SU-DHL-6 (cell line): ENCODE data around the gene NETO1.

ENCODE experiments used
- H2AFZ ChIP-seq: fragments of 200-600 bp; sonication (generic); 2 replicates; pipeline ENCODE4 v1.6.1; 2014; ENCODE audit warnings: low read depth, mild to moderate bottlenecking, moderate library complexity, mixed read lengths, antibody characterized with exemption, low read length; ENCODE audit not compliant: severe bottlenecking
- H3F3A ChIP-seq: fragments of 200-600 bp; shearing (Covaris generic); 2 replicates; pipeline ENCODE4 v1.6.0; 2016; ENCODE audit warnings: antibody characterized with exemption, mild to moderate bottlenecking; ENCODE audit not compliant: insufficient read depth
- H3K27ac ChIP-seq: fragments of 200-600 bp; sonication (generic); 2 replicates; pipeline ENCODE4 v1.5.1; 2016; ENCODE audit warnings: low read depth, mild to moderate bottlenecking, low read length, moderate library complexity, mixed read lengths
- H3K27me3 ChIP-seq: fragments of 200-600 bp; sonication (generic), shearing (Covaris generic); 2 replicates; pipeline ENCODE4 v1.6.0; 2014; ENCODE audit warnings: mild to moderate bottlenecking, low read length
- H3K36me3 ChIP-seq: fragments of 200-600 bp; sonication (generic); 2 replicates; pipeline ENCODE4 v1.6.1; 2014; ENCODE audit warnings: mild to moderate bottlenecking, low read length, mixed read lengths
- H3K4me2 ChIP-seq: fragments of 300-600, 200-600 bp; shearing (Covaris generic), sonication (generic); 2 replicates; pipeline ENCODE4 v1.6.0; 2014; ENCODE audit warnings: low read length, low read depth, mild to moderate bottlenecking; ENCODE audit not compliant: poor library complexity, severe bottlenecking
- H3K4me3 ChIP-seq: fragments of 200-600 bp; sonication (generic); 2 replicates; pipeline ENCODE4 v1.5.1; 2014; ENCODE audit warnings: antibody characterized with exemption, low read length, mild to moderate bottlenecking, mixed read lengths; ENCODE audit not compliant: insufficient read depth, poor library complexity, severe bottlenecking
- H3K79me2 ChIP-seq: fragments of 200-600 bp; sonication (generic); 2 replicates; pipeline ENCODE4 v1.6.1; 2014; ENCODE audit warnings: mild to moderate bottlenecking, low read length, moderate library complexity; ENCODE audit not compliant: insufficient read depth
- H3K9ac ChIP-seq: fragments of 200-600 bp; sonication (generic); 2 replicates; pipeline ENCODE4 v1.7.0; 2014; ENCODE audit warnings: mild to moderate bottlenecking, low read length
- H3K9me2 ChIP-seq: fragments of 200-600 bp; sonication (generic); replicated peaks from 2 replicates; pipeline ENCODE4 v1.6.1; 2014; ENCODE audit warnings: low read length; ENCODE audit not compliant: insufficient read depth
- H3K9me3 ChIP-seq: fragments of 200-600 bp; sonication (generic); 2 replicates; pipeline ENCODE4 v1.6.1; 2014; ENCODE audit warnings: low read length, mixed read lengths; ENCODE audit not compliant: insufficient read depth
- H4K20me1 ChIP-seq: fragments of 200-600 bp; sonication (generic); 2 replicates; pipeline ENCODE4 v1.6.1; 2014; ENCODE audit warnings: low read depth, mild to moderate bottlenecking, antibody characterized with exemption, low read length, moderate library complexity, mixed read lengths
- EZH2phosphoT487 ChIP-seq: fragments of 200-600 bp; sonication (generic), shearing (Covaris generic); conservative IDR thresholded peaks from 2 replicates; pipeline ENCODE4 v1.6.1; 2018; ENCODE audit warnings: mild to moderate bottlenecking, antibody characterized with exemption, low read length, moderate library complexity, mixed read lengths
- TF ChIP-seq, protein P1 (sequence below): fragments of 200-600 bp; sonication (generic); IDR thresholded peaks from one replicate; pipeline ENCODE4 v1.5.1; 2017; ENCODE audit warnings: antibody characterized with exemption, mild to moderate bottlenecking, low read length, moderate library complexity; ENCODE audit not compliant: insufficient read depth, poor library complexity, severe bottlenecking

The NETO1 gene

GRCh38 chr18:72692595-72692994, 175.2 kb downstream of the NETO1 start:
- Histone ChIP-seq H3K36me3 (no peaks in the 10 kb centered on the region), H3F3A (no peaks in the 10 kb centered on the region), H3K27me3 (no peaks in the 10 kb centered on the region), H2AFZ (no peak overlapping the region), H3K79me2 (no peaks in the 10 kb centered on the region), H3K9ac (no peak overlapping the region), H3K4me2 (no peak overlapping the region), H4K20me1 (no peaks in the 10 kb centered on the region), H3K27ac (no peak overlapping the region), H3K9me2 (no peaks in the 10 kb centered on the region), H3K4me3 (no peak overlapping the region), H3K9me3 (no peaks in the 10 kb centered on the region)
- TF ChIP-seq, protein P1, sequence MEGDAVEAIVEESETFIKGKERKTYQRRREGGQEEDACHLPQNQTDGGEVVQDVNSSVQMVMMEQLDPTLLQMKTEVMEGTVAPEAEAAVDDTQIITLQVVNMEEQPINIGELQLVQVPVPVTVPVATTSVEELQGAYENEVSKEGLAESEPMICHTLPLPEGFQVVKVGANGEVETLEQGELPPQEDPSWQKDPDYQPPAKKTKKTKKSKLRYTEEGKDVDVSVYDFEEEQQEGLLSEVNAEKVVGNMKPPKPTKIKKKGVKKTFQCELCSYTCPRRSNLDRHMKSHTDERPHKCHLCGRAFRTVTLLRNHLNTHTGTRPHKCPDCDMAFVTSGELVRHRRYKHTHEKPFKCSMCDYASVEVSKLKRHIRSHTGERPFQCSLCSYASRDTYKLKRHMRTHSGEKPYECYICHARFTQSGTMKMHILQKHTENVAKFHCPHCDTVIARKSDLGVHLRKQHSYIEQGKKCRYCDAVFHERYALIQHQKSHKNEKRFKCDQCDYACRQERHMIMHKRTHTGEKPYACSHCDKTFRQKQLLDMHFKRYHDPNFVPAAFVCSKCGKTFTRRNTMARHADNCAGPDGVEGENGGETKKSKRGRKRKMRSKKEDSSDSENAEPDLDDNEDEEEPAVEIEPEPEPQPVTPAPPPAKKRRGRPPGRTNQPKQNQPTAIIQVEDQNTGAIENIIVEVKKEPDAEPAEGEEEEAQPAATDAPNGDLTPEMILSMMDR: no peak
- no peak for TF ChIP-seq EZH2phosphoT487
